OCI-LY1 (cell line): ENCODE results near the gene KRT26.

ENCODE experiments used
- EZH2 ChIP-seq: fragments of 200-600 bp; sonication (generic), shearing (Covaris generic); IDR thresholded peaks from 2 replicates; pipeline ENCODE4 v1.8.0; 2017; ENCODE audit warnings: borderline replicate concordance, mixed run types, mild to moderate bottlenecking, antibody characterized with exemption, low read length, moderate library complexity, mixed read lengths
- TF ChIP-seq, protein P1 (sequence below): fragments of 200-600 bp; sonication (generic), shearing (Covaris generic); IDR thresholded peaks from 2 replicates; pipeline ENCODE4 v1.5.1; 2017; ENCODE audit warnings: mild to moderate bottlenecking, antibody characterized with exemption, low read length, moderate library complexity, mixed read lengths

DNA sequence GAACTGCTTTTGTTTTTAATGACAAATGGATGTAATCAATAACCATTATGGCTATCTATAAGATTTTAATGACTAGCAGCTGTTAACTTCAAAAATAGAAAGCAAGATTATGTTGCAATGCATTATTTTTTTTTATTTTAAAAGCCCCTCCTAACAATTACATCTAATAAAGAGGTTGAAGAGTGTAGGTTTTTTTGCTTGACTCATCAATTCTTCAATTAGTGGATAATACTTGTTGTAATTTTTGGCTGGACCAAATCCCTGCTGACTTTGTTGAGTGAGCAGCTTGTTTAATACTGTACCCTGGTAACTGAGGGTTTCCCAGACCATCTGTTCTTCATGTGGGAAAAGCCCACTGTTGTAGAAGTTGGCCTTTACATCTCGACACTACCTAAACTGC lies 41.0 kb downstream of the KRT26 start:
- TF ChIP-seq, protein P1, sequence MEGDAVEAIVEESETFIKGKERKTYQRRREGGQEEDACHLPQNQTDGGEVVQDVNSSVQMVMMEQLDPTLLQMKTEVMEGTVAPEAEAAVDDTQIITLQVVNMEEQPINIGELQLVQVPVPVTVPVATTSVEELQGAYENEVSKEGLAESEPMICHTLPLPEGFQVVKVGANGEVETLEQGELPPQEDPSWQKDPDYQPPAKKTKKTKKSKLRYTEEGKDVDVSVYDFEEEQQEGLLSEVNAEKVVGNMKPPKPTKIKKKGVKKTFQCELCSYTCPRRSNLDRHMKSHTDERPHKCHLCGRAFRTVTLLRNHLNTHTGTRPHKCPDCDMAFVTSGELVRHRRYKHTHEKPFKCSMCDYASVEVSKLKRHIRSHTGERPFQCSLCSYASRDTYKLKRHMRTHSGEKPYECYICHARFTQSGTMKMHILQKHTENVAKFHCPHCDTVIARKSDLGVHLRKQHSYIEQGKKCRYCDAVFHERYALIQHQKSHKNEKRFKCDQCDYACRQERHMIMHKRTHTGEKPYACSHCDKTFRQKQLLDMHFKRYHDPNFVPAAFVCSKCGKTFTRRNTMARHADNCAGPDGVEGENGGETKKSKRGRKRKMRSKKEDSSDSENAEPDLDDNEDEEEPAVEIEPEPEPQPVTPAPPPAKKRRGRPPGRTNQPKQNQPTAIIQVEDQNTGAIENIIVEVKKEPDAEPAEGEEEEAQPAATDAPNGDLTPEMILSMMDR: no peak
- no peak for TF ChIP-seq EZH2
